SU-DHL-6 (cell line): ENCODE data around the gene PDLIM4.

ENCODE experiments used
- H2AFZ ChIP-seq: fragments of 200-600 bp; sonication (generic); 2 replicates; pipeline ENCODE4 v1.6.1; 2014; ENCODE audit warnings: low read depth, mild to moderate bottlenecking, moderate library complexity, mixed read lengths, antibody characterized with exemption, low read length; ENCODE audit not compliant: severe bottlenecking
- H3F3A ChIP-seq: fragments of 200-600 bp; shearing (Covaris generic); 2 replicates; pipeline ENCODE4 v1.6.0; 2016; ENCODE audit warnings: antibody characterized with exemption, mild to moderate bottlenecking; ENCODE audit not compliant: insufficient read depth
- H3K27ac ChIP-seq: fragments of 200-600 bp; sonication (generic); 2 replicates; pipeline ENCODE4 v1.5.1; 2016; ENCODE audit warnings: low read depth, mild to moderate bottlenecking, low read length, moderate library complexity, mixed read lengths
- H3K27me3 ChIP-seq: fragments of 200-600 bp; sonication (generic), shearing (Covaris generic); 2 replicates; pipeline ENCODE4 v1.6.0; 2014; ENCODE audit warnings: mild to moderate bottlenecking, low read length
- H3K36me3 ChIP-seq: fragments of 200-600 bp; sonication (generic); 2 replicates; pipeline ENCODE4 v1.6.1; 2014; ENCODE audit warnings: mild to moderate bottlenecking, low read length, mixed read lengths
- H3K4me2 ChIP-seq: fragments of 300-600, 200-600 bp; shearing (Covaris generic), sonication (generic); 2 replicates; pipeline ENCODE4 v1.6.0; 2014; ENCODE audit warnings: low read length, low read depth, mild to moderate bottlenecking; ENCODE audit not compliant: poor library complexity, severe bottlenecking
- H3K4me3 ChIP-seq: fragments of 200-600 bp; sonication (generic); 2 replicates; pipeline ENCODE4 v1.5.1; 2014; ENCODE audit warnings: antibody characterized with exemption, low read length, mild to moderate bottlenecking, mixed read lengths; ENCODE audit not compliant: insufficient read depth, poor library complexity, severe bottlenecking
- H3K79me2 ChIP-seq: fragments of 200-600 bp; sonication (generic); 2 replicates; pipeline ENCODE4 v1.6.1; 2014; ENCODE audit warnings: mild to moderate bottlenecking, low read length, moderate library complexity; ENCODE audit not compliant: insufficient read depth
- H3K9ac ChIP-seq: fragments of 200-600 bp; sonication (generic); 2 replicates; pipeline ENCODE4 v1.7.0; 2014; ENCODE audit warnings: mild to moderate bottlenecking, low read length
- H3K9me2 ChIP-seq: fragments of 200-600 bp; sonication (generic); replicated peaks from 2 replicates; pipeline ENCODE4 v1.6.1; 2014; ENCODE audit warnings: low read length; ENCODE audit not compliant: insufficient read depth
- H3K9me3 ChIP-seq: fragments of 200-600 bp; sonication (generic); 2 replicates; pipeline ENCODE4 v1.6.1; 2014; ENCODE audit warnings: low read length, mixed read lengths; ENCODE audit not compliant: insufficient read depth
- H4K20me1 ChIP-seq: fragments of 200-600 bp; sonication (generic); 2 replicates; pipeline ENCODE4 v1.6.1; 2014; ENCODE audit warnings: low read depth, mild to moderate bottlenecking, antibody characterized with exemption, low read length, moderate library complexity, mixed read lengths
- CTCF ChIP-seq: fragments of 200-600 bp; sonication (generic); IDR thresholded peaks from one replicate; pipeline ENCODE4 v1.5.1; 2017; ENCODE audit warnings: antibody characterized with exemption, mild to moderate bottlenecking, low read length, moderate library complexity; ENCODE audit not compliant: insufficient read depth, poor library complexity, severe bottlenecking
- EZH2phosphoT487 ChIP-seq: fragments of 200-600 bp; sonication (generic), shearing (Covaris generic); conservative IDR thresholded peaks from 2 replicates; pipeline ENCODE4 v1.6.1; 2018; ENCODE audit warnings: mild to moderate bottlenecking, antibody characterized with exemption, low read length, moderate library complexity, mixed read lengths

The PDLIM4 gene

GRCh38 chr5:132251220-132251725 lies 6.2 kb upstream of the PDLIM4 start:
- Histone ChIP-seq H3K36me3 (no peaks in the 10 kb centered on the region; the same call in 1 of the 2 replicates), H3K27me3 (no peaks in the 10 kb centered on the region), H3K79me2 (no peaks in the 10 kb centered on the region), H3K4me3 (no peak overlapping the region), H4K20me1 (no peaks in the 10 kb centered on the region), H3K9me3 (no peaks in the 10 kb centered on the region), H3K9me2 (no peaks in the 10 kb centered on the region), H3K4me2 (no peak overlapping the region), H3F3A (no peaks in the 10 kb centered on the region), H3K9ac (no peak overlapping the region), H3K27ac (no peak overlapping the region), H2AFZ (no peak overlapping the region)
- no peak for TF ChIP-seq CTCF
- TF ChIP-seq EZH2phosphoT487 = no peak

GRCh38 chr5:132253008-132253441 lies 4.5 kb upstream of the PDLIM4 start:
- no peaks in the 10 kb centered on the region for H3K27me3 ChIP-seq
- H3K9me3 ChIP-seq = no peaks in the 10 kb centered on the region
- TF ChIP-seq CTCF = no peak
- TF ChIP-seq EZH2phosphoT487 = no peak
- H3K4me2 ChIP-seq = no peak overlapping the region
- no peaks in the 10 kb centered on the region for H3K79me2 ChIP-seq
- H4K20me1 ChIP-seq = no peaks in the 10 kb centered on the region
- H2AFZ ChIP-seq = no peak overlapping the region
- H3K9ac ChIP-seq = no peak overlapping the region
- no peaks in the 10 kb centered on the region for H3K9me2 ChIP-seq
- no peak overlapping the region for H3K4me3 ChIP-seq
- H3F3A ChIP-seq = no peaks in the 10 kb centered on the region
- H3K36me3 ChIP-seq = no peaks in the 10 kb centered on the region
- no peak overlapping the region for H3K27ac ChIP-seq

- H3K9ac ChIP-seq = no peak overlapping the region
- TF ChIP-seq EZH2phosphoT487 (no peak), CTCF (no peak)
These were observed 3.8 kb upstream of the PDLIM4 start for GRCh38 chr5:132253452-132254320.

More at GRCh38 chr5:132253452-132254320, 3.8 kb upstream of the PDLIM4 start:
- Histone ChIP-seq H3K79me2 (no peaks in the 10 kb centered on the region), H3K4me3 (no peak overlapping the region), H4K20me1 (no peaks in the 10 kb centered on the region), H3K9me2 (no peaks in the 10 kb centered on the region), H2AFZ (no peak overlapping the region), H3K9me3 (no peaks in the 10 kb centered on the region), H3K27ac (no peak overlapping the region), H3K4me2 (no peak overlapping the region), H3K36me3 (no peaks in the 10 kb centered on the region), H3F3A (no peaks in the 10 kb centered on the region), H3K27me3 (no peaks in the 10 kb centered on the region)
